Brain microvascular endothelial cell (primary cell): ENCODE results near the gene CEP112.
A peak's percentile ranks its signal among the peaks of the same experiment; 100 is the strongest.

Source experiments
- DNase-seq: peaks from one replicate; pipeline ENCODE4 v3.0.0-alpha.2; 2020
- H3K27ac ChIP-seq: fragments of 250-450 bp; sonication (Bioruptor Pico); 2 replicates; pipeline ENCODE4 v1.5.1; 2020; ENCODE audit warnings: mild to moderate bottlenecking, moderate library complexity
- H3K27me3 ChIP-seq: fragments of 250-450 bp; sonication (Bioruptor Pico); replicated peaks from 2 replicates; pipeline ENCODE4 v1.5.1; 2020; ENCODE audit warnings: mild to moderate bottlenecking
- H3K36me3 ChIP-seq: fragments of 250-450 bp; sonication (Bioruptor Pico); replicated peaks from 2 replicates; pipeline ENCODE4 v1.5.1; 2020; ENCODE audit warnings: mild to moderate bottlenecking
- H3K4me3 ChIP-seq: 2 replicates; pipeline ENCODE4 v1.5.1; 2011; ENCODE audit warnings: low read depth, mild to moderate bottlenecking, control low read depth, low read length, moderate library complexity
- in situ Hi-C: cut with HindIII; loops from 2 replicates; pipeline ENCODE4 v1.10.0; 2017; ENCODE audit warnings: low sequenced_read_pairs, low pct_ligation_motif_present
- TF ChIP-seq, protein P1 (sequence below): IDR thresholded peaks from 2 replicates; pipeline ENCODE4 v1.5.1; 2011; ENCODE audit warnings: low read depth, mild to moderate bottlenecking, moderate library complexity, low read length, control low read depth, inconsistent platforms; ENCODE audit errors: missing control alignments

The CEP112 gene

DNA sequence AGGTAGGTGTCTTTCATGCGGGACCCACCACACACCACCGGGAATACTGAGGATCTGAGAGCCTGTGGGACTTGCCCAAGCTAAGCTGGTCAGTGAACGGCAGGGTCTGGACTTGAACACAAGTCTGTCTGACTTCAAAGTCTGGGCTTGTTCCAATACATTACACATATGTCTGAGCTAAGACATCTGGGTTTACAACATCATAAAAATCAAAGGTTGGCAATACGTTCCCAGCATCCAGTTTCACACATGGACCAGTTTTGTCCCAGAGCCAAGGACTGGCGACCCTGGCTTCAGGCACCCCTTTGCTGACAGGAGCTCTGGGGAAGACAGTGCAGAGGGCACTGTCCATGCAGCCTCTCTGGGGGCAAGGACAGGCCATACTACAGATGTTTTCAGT, 602.6 kb downstream of the CEP112 start:
- Histone ChIP-seq H3K27me3 (no peaks in the 10 kb centered on the region), H3K4me3 (no peak overlapping the region), H3K36me3 (no peaks in the 10 kb centered on the region), H3K27ac (no peak overlapping the region)
- TF ChIP-seq, protein P1, sequence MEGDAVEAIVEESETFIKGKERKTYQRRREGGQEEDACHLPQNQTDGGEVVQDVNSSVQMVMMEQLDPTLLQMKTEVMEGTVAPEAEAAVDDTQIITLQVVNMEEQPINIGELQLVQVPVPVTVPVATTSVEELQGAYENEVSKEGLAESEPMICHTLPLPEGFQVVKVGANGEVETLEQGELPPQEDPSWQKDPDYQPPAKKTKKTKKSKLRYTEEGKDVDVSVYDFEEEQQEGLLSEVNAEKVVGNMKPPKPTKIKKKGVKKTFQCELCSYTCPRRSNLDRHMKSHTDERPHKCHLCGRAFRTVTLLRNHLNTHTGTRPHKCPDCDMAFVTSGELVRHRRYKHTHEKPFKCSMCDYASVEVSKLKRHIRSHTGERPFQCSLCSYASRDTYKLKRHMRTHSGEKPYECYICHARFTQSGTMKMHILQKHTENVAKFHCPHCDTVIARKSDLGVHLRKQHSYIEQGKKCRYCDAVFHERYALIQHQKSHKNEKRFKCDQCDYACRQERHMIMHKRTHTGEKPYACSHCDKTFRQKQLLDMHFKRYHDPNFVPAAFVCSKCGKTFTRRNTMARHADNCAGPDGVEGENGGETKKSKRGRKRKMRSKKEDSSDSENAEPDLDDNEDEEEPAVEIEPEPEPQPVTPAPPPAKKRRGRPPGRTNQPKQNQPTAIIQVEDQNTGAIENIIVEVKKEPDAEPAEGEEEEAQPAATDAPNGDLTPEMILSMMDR = no peak
- in situ Hi-C loops = no loop called here
- DNase-seq = no peak

DNA sequence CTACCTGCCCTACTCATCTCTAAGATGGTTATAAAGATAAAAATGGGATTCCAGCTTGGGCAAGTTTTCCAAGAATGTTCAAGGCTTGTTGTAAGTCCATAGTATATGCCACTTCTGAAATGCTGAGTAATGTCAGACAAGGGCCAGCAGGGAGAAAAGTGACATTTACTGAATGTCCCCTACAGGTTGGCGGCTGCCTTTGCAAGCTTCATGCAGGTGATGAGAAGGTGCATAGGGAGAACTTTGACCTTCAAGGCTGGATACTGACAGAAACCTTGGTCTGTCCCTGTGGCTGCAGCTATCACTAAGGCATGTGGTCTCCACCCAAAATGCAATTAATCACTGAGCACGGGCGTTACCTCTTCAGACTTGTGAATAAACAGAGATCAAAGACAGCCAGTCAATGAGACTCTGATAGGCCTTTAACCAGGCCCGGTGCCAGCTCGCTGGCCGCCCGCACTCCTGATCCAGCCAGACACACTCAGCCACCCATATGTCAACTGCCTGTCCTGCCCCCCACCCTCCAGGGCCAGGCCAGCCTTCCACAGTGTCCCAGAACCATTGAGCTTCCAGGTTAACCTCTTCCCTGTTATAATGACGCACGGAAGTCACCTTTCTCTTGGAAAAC, 603.6 kb downstream of the CEP112 start:
- in situ Hi-C loops = no loop called here

DNA sequence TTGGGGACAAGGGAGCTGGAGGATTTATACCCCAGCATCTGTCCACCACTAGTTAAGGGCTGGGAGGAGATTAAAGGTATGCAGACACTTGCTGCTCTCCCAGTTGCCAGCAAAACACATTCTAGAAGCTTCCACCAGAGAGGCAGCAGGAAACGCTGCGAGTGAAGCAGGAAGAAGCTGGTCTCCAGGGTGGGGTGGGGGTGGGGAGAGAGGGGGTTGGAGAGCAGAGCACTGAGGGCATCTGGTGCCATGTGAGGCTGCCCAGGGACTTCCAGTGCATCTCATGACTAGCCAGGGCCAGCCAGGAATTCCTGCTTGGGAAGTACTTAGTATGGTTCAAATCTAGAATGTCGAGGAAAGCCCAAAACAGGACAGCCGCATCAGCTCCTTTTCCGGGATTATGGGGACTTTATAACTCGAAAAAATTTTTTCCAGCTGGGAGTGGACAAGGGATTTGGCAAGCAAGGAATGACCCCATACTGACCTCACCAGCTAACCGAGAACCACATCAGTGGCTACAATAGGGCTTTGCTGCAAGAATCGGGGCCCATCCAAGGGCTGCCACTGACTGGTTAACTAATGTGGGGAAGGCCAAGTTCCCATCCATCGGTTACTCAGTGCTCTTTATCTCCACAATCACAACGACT, 604.3 kb downstream of the CEP112 start:
- H3K27ac ChIP-seq = no peak overlapping the region
- no peaks in the 10 kb centered on the region for H3K27me3 ChIP-seq
- no peak overlapping the region for H3K4me3 ChIP-seq
- H3K36me3 ChIP-seq = no peaks in the 10 kb centered on the region
- in situ Hi-C loops = no loop called here
- TF ChIP-seq, protein P1 = no peak
- DNase-seq = no peak

More for the DNA sequence above, 603.6 kb downstream of the CEP112 start:
- Histone ChIP-seq H3K27me3 (no peaks in the 10 kb centered on the region), H3K36me3 (no peaks in the 10 kb centered on the region), H3K27ac (no peak overlapping the region), H3K4me3 (no peak overlapping the region)
- TF ChIP-seq, protein P1 = peak; percentile 2
- no peak for DNase-seq

DNA sequence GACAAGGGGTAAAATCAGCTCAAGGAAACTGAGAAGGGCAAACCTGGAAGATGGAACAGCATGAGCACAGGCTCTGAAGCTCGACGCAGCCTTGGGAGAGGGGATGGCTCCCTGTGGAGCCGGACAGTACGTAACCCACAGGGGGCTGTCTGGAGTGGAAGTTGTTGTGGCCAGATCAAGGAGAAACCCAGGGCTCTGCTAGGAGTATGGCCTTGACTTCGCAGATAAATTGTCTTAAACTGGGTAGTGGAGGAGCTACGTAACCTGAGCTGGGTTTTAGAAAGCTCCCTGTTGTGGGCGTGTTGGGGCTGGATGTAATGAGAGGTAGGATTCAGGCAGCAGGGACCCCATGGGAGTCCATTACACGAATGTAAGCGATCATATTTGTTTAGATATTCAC, 605.0 kb downstream of the CEP112 start:
- in situ Hi-C loops = no loop called here
- H3K4me3 ChIP-seq = no peak overlapping the region
- H3K27me3 ChIP-seq = no peaks in the 10 kb centered on the region
- no peaks in the 10 kb centered on the region for H3K36me3 ChIP-seq
- no peak overlapping the region for H3K27ac ChIP-seq
- TF ChIP-seq, protein P1 = no peak
- no peak for DNase-seq
